CD4-positive, alpha-beta T cell (primary cell): ENCODE results near the gene FGFRL1. TPM values are rescaled to one million over a fixed set of nuclear protein-coding genes. Genes with fewer than 3 reads are reported as not detected.
"Not testable (repeated sequence)": the region's sequence is repeated elsewhere in the genome, so short reads cannot be mapped to it uniquely, and the experiment has no call there.

Experiments used
- ATAC-seq: fragments of 200-7000 bp; cut with Tn5 transposase; one replicate; pipeline ENCODE4 v1.10.0; 2022; ENCODE audit warnings: mild to moderate bottlenecking; ENCODE audit not compliant: poor library complexity
- CTCF ChIA-PET: fragments of 350-600 bp; sonication (Branson Sonifier 250); formaldehyde crosslinking; loops from one replicate; lab custom pipeline; 2021; ENCODE audit warnings: antibody characterized with exemption, inconsistent platforms; lab: Charles Lee
- POLR2A ChIA-PET: fragments of 350-600 bp; sonication (Branson Sonifier 250); formaldehyde crosslinking; loops from one replicate; lab custom pipeline; 2021; ENCODE audit warnings: antibody characterized with exemption, inconsistent platforms; lab: Charles Lee
- DNase-seq, 14 experiments: peaks; one replicate each; pipeline ENCODE4 v3.0.0-alpha.2; 2013 to 2020; ENCODE audit warnings: mixed read lengths in 2 of 14
- H3K27ac ChIP-seq, 2 donors: one replicate each; pipeline versions ENCODE4 v1.5.1 to v1.7.0; 2013; ENCODE audit warnings: low read length in 2 of 2, low read depth in 1 of 2, mild to moderate bottlenecking in 1 of 2
- H3K27me3 ChIP-seq, 2 experiments: 1 replicate in 1 of 2; 2 replicates in 1 of 2; pipeline versions ENCODE4 v1.6.1 to v1.7.0; 2013; ENCODE audit warnings: low read length in 2 of 2, control low read depth in 1 of 2, mild to moderate bottlenecking in 1 of 2, moderate library complexity in 1 of 2; ENCODE audit not compliant: insufficient read depth in 2 of 2, control insufficient read depth in 1 of 2
- H3K36me3 ChIP-seq: one replicate; pipeline ENCODE4 v1.6.1; 2013; ENCODE audit warnings: low read length, control low read depth; ENCODE audit not compliant: insufficient read depth
- H3K4me1 ChIP-seq: one replicate; pipeline ENCODE4 v1.6.1; 2013; ENCODE audit warnings: low read length, control low read depth; ENCODE audit not compliant: insufficient read depth
- H3K4me3 ChIP-seq: one replicate; pipeline ENCODE4 v1.5.1; 2013; ENCODE audit warnings: mild to moderate bottlenecking, low read length, moderate library complexity
- H3K9me3 ChIP-seq, 2 experiments: 1 replicate in 1 of 2; 2 replicates in 1 of 2; pipeline versions ENCODE4 v1.6.1 to v1.7.0; 2013; ENCODE audit warnings: low read length in 2 of 2, mild to moderate bottlenecking in 2 of 2, control low read depth in 1 of 2, moderate library complexity in 1 of 2; ENCODE audit not compliant: control insufficient read depth in 1 of 2, insufficient read depth in 1 of 2
- H3K27ac Mint-ChIP-seq: one replicate; pipeline ENCODE4 v1.8.0; 2020; ENCODE audit warnings: mixed read lengths
- H3K27me3 Mint-ChIP-seq: one replicate; pipeline ENCODE4 v1.8.0; 2021; ENCODE audit warnings: mixed read lengths
- H3K36me3 Mint-ChIP-seq: one replicate; pipeline ENCODE4 v1.8.0; 2021; ENCODE audit warnings: low read depth, mixed read lengths
- H3K4me1 Mint-ChIP-seq: one replicate; pipeline ENCODE4 v1.8.0; 2021; ENCODE audit warnings: low read depth, mixed read lengths
- H3K4me3 Mint-ChIP-seq: one replicate; pipeline ENCODE4 v1.8.0; 2020; ENCODE audit warnings: mild to moderate bottlenecking, mixed read lengths
- H3K9me3 Mint-ChIP-seq: one replicate; pipeline ENCODE4 v1.8.0; 2020; ENCODE audit warnings: mixed read lengths
- intact Hi-C, 2 experiments: fragments of 100-400 bp; cut with DNase I in 1 of 2; cut with micrococcal nuclease in 1 of 2; formaldehyde crosslinking; loops; one replicate each; pipeline versions ENCODE4 v1.15.1 to v1.9.0; 2023 to 2025; cut with DNase I, micrococcal nuclease
- total RNA-seq, 174 experiments: library from RNA in 2 of 174; stranded (reverse) in 2 of 174; gene quantifications; one replicate each; pipeline ENCODE4 v1.2.3 and lab custom pipeline; 2021 to 2026
- TF ChIP-seq, protein P1 (sequence below): fragments of 200-600 bp; IDR thresholded peaks from one replicate; pipeline ENCODE4 v1.8.0; 2022; ENCODE audit warnings: antibody characterized with exemption, mild to moderate bottlenecking

Gene FGFRL1
- total RNA-seq, 2 experiments from 2014 or later, result 21.8 to 25.0 TPM

GRCh38 chr4:997375-998071 is 13.9 kb upstream of the FGFRL1 start:
- TF ChIP-seq, protein P1, sequence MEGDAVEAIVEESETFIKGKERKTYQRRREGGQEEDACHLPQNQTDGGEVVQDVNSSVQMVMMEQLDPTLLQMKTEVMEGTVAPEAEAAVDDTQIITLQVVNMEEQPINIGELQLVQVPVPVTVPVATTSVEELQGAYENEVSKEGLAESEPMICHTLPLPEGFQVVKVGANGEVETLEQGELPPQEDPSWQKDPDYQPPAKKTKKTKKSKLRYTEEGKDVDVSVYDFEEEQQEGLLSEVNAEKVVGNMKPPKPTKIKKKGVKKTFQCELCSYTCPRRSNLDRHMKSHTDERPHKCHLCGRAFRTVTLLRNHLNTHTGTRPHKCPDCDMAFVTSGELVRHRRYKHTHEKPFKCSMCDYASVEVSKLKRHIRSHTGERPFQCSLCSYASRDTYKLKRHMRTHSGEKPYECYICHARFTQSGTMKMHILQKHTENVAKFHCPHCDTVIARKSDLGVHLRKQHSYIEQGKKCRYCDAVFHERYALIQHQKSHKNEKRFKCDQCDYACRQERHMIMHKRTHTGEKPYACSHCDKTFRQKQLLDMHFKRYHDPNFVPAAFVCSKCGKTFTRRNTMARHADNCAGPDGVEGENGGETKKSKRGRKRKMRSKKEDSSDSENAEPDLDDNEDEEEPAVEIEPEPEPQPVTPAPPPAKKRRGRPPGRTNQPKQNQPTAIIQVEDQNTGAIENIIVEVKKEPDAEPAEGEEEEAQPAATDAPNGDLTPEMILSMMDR, result no peak
- H3K9me3 Mint-ChIP-seq, result no peaks in the 10 kb centered on the region

GRCh38 chr4:998096-998691 is 13.2 kb upstream of the FGFRL1 start:
- H3K27ac Mint-ChIP-seq, result no peak overlapping the region
- TF ChIP-seq, protein P1, result no peak
- CTCF ChIA-PET, result interaction anchor here (1.6 kb wide), 1 partner anchor 9 kb away, joined by 3 read pairs; no protein-coding TSS in a partner anchor

More at GRCh38 chr4:997375-998071, 13.9 kb upstream of the FGFRL1 start:
- peaks cover 16% of the 10 kb centered on the region for H3K4me1 Mint-ChIP-seq
- CTCF ChIA-PET, result interaction anchor here (1.6 kb wide), 1 partner anchor 9 kb away, joined by 3 read pairs; no protein-coding TSS in a partner anchor
- H3K36me3 Mint-ChIP-seq, result no peaks in the 10 kb centered on the region
- Histone ChIP-seq H3K4me3 (no peak overlapping the region), H3K36me3 (no peaks in the 10 kb centered on the region), H3K27ac (no peak overlapping the region), H3K9me3 (peaks cover 0 to 11% of the 10 kb centered on the region in 2 experiments), H3K27me3 (peaks cover 39 to 43% of the 10 kb centered on the region in 2 experiments), H3K4me1 (peaks cover 21% of the 10 kb centered on the region)
- peaks cover 21% of the 10 kb centered on the region for H3K27me3 Mint-ChIP-seq
- intact Hi-C loops, result no loop called here
- H3K4me3 Mint-ChIP-seq, result no peak overlapping the region
- DNase-seq, result no peak
- no peak overlapping the region for H3K27ac Mint-ChIP-seq
- POLR2A ChIA-PET, result no interaction called here
- peak; percentile 60 for ATAC-seq

GRCh38 chr4:999240-999863 is 12.1 kb upstream of the FGFRL1 start:
- Histone ChIP-seq H3K4me1 (peaks cover 30% of the 10 kb centered on the region), H3K27me3 (peaks cover 49 to 59% of the 10 kb centered on the region in 2 experiments), H3K9me3 (peaks cover 0 to 21% of the 10 kb centered on the region in 2 experiments)
- intact Hi-C loops, H3K4me3 Mint-ChIP-seq, H3K9me3 Mint-ChIP-seq, H3K36me3 ChIP-seq, DNase-seq, H3K4me3 ChIP-seq, H3K36me3 Mint-ChIP-seq, POLR2A ChIA-PET, H3K27ac Mint-ChIP-seq, CTCF ChIA-PET, ATAC-seq, H3K27ac ChIP-seq: not testable (repeated sequence)
- Mint-ChIP-seq H3K27me3 (peaks cover 28% of the 10 kb centered on the region), H3K4me1 (peaks cover 16% of the 10 kb centered on the region)

More at GRCh38 chr4:998096-998691, 13.2 kb upstream of the FGFRL1 start:
- DNase-seq (no peak), ATAC-seq (no peak)
- Mint-ChIP-seq H3K9me3 (no peaks in the 10 kb centered on the region), H3K4me1 (peaks cover 16% of the 10 kb centered on the region), H3K27me3 (peaks cover 21% of the 10 kb centered on the region), H3K4me3 (no peak overlapping the region), H3K36me3 (no peaks in the 10 kb centered on the region)
- intact Hi-C loops, result no loop called here
- no peaks in the 10 kb centered on the region for H3K36me3 ChIP-seq
- POLR2A ChIA-PET, result no interaction called here
- peaks cover 23% of the 10 kb centered on the region for H3K4me1 ChIP-seq
- no peak overlapping the region for H3K27ac ChIP-seq
- H3K4me3 ChIP-seq, result no peak overlapping the region
- H3K27me3 ChIP-seq, result peaks cover 39 to 48% of the 10 kb centered on the region in 2 experiments
- peaks cover 0 to 11% of the 10 kb centered on the region in 2 experiments for H3K9me3 ChIP-seq
